ENCODE data around the gene KPNB1.

DNA sequence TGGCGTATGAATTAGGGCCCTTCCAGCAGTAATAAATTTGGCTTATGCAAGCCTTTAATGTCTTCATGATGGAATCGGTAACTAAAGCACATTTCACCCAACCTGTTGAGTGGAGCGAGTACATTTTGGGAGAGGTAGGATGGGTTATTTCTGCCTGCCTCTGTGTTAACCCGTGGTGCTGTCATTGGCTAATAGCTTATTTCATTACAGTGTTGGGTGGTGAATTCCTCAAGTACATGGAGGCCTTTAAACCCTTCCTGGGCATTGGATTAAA is 26.4 kb downstream of the KPNB1 start:
- no peak for TF ChIP-seq EZH2 (IDR thresholded peaks at IDR 0.05; ENCODE audit: low read depth, unreplicated experiment)
- TF ChIP-seq, protein P1, sequence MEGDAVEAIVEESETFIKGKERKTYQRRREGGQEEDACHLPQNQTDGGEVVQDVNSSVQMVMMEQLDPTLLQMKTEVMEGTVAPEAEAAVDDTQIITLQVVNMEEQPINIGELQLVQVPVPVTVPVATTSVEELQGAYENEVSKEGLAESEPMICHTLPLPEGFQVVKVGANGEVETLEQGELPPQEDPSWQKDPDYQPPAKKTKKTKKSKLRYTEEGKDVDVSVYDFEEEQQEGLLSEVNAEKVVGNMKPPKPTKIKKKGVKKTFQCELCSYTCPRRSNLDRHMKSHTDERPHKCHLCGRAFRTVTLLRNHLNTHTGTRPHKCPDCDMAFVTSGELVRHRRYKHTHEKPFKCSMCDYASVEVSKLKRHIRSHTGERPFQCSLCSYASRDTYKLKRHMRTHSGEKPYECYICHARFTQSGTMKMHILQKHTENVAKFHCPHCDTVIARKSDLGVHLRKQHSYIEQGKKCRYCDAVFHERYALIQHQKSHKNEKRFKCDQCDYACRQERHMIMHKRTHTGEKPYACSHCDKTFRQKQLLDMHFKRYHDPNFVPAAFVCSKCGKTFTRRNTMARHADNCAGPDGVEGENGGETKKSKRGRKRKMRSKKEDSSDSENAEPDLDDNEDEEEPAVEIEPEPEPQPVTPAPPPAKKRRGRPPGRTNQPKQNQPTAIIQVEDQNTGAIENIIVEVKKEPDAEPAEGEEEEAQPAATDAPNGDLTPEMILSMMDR (conservative IDR thresholded peaks at IDR 0.05; ENCODE audit: low read depth in 2 of 2), result no peak
- TF ChIP-seq, protein P2, sequence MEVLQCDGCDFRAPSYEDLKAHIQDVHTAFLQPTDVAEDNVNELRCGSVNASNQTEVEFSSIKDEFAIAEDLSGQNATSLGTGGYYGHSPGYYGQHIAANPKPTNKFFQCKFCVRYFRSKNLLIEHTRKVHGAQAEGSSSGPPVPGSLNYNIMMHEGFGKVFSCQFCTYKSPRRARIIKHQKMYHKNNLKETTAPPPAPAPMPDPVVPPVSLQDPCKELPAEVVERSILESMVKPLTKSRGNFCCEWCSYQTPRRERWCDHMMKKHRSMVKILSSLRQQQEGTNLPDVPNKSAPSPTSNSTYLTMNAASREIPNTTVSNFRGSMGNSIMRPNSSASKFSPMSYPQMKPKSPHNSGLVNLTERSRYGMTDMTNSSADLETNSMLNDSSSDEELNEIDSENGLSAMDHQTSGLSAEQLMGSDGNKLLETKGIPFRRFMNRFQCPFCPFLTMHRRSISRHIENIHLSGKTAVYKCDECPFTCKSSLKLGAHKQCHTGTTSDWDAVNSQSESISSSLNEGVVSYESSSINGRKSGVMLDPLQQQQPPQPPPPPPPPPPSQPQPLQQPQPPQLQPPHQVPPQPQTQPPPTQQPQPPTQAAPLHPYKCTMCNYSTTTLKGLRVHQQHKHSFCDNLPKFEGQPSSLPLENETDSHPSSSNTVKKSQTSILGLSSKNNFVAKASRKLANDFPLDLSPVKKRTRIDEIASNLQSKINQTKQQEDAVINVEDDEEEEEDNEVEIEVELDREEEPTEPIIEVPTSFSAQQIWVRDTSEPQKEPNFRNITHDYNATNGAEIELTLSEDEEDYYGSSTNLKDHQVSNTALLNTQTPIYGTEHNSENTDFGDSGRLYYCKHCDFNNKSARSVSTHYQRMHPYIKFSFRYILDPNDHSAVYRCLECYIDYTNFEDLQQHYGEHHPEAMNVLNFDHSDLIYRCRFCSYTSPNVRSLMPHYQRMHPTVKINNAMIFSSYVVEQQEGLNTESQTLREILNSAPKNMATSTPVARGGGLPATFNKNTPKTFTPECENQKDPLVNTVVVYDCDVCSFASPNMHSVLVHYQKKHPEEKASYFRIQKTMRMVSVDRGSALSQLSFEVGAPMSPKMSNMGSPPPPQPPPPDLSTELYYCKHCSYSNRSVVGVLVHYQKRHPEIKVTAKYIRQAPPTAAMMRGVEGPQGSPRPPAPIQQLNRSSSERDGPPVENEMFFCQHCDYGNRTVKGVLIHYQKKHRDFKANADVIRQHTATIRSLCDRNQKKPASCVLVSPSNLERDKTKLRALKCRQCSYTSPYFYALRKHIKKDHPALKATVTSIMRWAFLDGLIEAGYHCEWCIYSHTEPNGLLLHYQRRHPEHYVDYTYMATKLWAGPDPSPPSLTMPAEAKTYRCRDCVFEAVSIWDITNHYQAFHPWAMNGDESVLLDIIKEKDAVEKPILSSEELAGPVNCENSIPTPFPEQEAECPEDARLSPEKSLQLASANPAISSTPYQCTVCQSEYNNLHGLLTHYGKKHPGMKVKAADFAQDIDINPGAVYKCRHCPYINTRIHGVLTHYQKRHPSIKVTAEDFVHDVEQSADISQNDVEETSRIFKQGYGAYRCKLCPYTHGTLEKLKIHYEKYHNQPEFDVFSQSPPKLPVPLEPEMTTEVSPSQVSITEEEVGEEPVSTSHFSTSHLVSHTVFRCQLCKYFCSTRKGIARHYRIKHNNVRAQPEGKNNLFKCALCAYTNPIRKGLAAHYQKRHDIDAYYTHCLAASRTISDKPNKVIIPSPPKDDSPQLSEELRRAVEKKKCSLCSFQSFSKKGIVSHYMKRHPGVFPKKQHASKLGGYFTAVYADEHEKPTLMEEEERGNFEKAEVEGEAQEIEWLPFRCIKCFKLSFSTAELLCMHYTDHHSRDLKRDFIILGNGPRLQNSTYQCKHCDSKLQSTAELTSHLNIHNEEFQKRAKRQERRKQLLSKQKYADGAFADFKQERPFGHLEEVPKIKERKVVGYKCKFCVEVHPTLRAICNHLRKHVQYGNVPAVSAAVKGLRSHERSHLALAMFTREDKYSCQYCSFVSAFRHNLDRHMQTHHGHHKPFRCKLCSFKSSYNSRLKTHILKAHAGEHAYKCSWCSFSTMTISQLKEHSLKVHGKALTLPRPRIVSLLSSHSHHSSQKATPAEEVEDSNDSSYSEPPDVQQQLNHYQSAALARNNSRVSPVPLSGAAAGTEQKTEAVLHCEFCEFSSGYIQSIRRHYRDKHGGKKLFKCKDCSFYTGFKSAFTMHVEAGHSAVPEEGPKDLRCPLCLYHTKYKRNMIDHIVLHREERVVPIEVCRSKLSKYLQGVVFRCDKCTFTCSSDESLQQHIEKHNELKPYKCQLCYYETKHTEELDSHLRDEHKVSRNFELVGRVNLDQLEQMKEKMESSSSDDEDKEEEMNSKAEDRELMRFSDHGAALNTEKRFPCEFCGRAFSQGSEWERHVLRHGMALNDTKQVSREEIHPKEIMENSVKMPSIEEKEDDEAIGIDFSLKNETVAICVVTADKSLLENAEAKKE (CRISPR knock-in tag; IDR thresholded peaks at IDR 0.05), result no peak
- TF ChIP-seq EZH2phosphoT487 (IDR thresholded peaks at IDR 0.05; ENCODE audit: unreplicated experiment), result no peak
- TF ChIP-seq, protein P3, sequence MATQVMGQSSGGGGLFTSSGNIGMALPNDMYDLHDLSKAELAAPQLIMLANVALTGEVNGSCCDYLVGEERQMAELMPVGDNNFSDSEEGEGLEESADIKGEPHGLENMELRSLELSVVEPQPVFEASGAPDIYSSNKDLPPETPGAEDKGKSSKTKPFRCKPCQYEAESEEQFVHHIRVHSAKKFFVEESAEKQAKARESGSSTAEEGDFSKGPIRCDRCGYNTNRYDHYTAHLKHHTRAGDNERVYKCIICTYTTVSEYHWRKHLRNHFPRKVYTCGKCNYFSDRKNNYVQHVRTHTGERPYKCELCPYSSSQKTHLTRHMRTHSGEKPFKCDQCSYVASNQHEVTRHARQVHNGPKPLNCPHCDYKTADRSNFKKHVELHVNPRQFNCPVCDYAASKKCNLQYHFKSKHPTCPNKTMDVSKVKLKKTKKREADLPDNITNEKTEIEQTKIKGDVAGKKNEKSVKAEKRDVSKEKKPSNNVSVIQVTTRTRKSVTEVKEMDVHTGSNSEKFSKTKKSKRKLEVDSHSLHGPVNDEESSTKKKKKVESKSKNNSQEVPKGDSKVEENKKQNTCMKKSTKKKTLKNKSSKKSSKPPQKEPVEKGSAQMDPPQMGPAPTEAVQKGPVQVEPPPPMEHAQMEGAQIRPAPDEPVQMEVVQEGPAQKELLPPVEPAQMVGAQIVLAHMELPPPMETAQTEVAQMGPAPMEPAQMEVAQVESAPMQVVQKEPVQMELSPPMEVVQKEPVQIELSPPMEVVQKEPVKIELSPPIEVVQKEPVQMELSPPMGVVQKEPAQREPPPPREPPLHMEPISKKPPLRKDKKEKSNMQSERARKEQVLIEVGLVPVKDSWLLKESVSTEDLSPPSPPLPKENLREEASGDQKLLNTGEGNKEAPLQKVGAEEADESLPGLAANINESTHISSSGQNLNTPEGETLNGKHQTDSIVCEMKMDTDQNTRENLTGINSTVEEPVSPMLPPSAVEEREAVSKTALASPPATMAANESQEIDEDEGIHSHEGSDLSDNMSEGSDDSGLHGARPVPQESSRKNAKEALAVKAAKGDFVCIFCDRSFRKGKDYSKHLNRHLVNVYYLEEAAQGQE (IDR thresholded peaks at IDR 0.05; ENCODE audit: unreplicated experiment), result no peak
- TF ChIP-seq POLR2AphosphoS5 (IDR thresholded peaks at IDR 0.05; ENCODE audit: low read depth), result no peak
- TF ChIP-seq CREB1 (CRISPR knock-in tag; IDR thresholded peaks at IDR 0.05; ENCODE audit: low read depth), result no peak
- no peak for TF ChIP-seq JUNB (IDR thresholded peaks at IDR 0.05; ENCODE audit: unreplicated experiment)
- no peak for TF ChIP-seq ZNF331 (CRISPR knock-in tag; IDR thresholded peaks at IDR 0.05; ENCODE audit: low read depth)
- no peak for TF ChIP-seq STAT1 (IDR thresholded peaks at IDR 0.05; ENCODE audit: unreplicated experiment)
- TF ChIP-seq, protein P4, sequence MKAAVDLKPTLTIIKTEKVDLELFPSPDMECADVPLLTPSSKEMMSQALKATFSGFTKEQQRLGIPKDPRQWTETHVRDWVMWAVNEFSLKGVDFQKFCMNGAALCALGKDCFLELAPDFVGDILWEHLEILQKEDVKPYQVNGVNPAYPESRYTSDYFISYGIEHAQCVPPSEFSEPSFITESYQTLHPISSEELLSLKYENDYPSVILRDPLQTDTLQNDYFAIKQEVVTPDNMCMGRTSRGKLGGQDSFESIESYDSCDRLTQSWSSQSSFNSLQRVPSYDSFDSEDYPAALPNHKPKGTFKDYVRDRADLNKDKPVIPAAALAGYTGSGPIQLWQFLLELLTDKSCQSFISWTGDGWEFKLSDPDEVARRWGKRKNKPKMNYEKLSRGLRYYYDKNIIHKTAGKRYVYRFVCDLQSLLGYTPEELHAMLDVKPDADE (IDR thresholded peaks at IDR 0.05), result no peak
- TF ChIP-seq ZNF114 (CRISPR knock-in tag; IDR thresholded peaks at IDR 0.05), result no peak
